ENCODE measurements around the gene CD79A.

CD79A gene

GRCh38 chr19:41876847-41877832, at the start of gene CD79A:
CD79A (plus strand) TSS chr19:41877279; CDS start chr19:41877305, 26 bp downstream.
- DNase-seq (ENCODE audit: low read depth in 3 of 3): no peak

GRCh38 chr19:41837981-41838708, 38.9 kb upstream of the CD79A start:
- DNase-seq (ENCODE audit: low read depth in 3 of 3): no peak

- no peak for DNase-seq (ENCODE audit: low read depth in 3 of 3)
Observed at GRCh38 chr19:41839211-41839610, 37.9 kb upstream of the CD79A start.

GRCh38 chr19:41843371-41843770, 33.7 kb upstream of the CD79A start:
- no peak for DNase-seq (ENCODE audit: low read depth in 3 of 3)

- DNase-seq (ENCODE audit: low read depth in 3 of 3): no peak
Observed at GRCh38 chr19:41844601-41845000, 32.5 kb upstream of the CD79A start, which contains the start of gene LYPD4. LYPD4 (minus strand) TSS chr19:41844683; CDS start chr19:41839285, 5,398 bp downstream.

- DNase-seq (ENCODE audit: low read depth in 3 of 3): no peak
Observed at GRCh38 chr19:41845001-41845050, 32.3 kb upstream of the CD79A start, which contains the start of gene DMRTC2. DMRTC2 (plus strand) TSS chr19:41845042; CDS start chr19:41847429, 2,387 bp downstream.

- no peak for DNase-seq (ENCODE audit: low read depth in 3 of 3)
Observed at GRCh38 chr19:41845051-41845590, 32.0 kb upstream of the CD79A start.

GRCh38 chr19:41847351-41848105, 29.6 kb upstream of the CD79A start:
- no peak for DNase-seq (ENCODE audit: low read depth in 3 of 3)

GRCh38 chr19:41848666-41849065, 28.4 kb upstream of the CD79A start:
- no peak for DNase-seq (ENCODE audit: low read depth in 3 of 3)

- no peak for DNase-seq (ENCODE audit: low read depth in 3 of 3)
Observed at GRCh38 chr19:41849067-41849466, 28.0 kb upstream of the CD79A start.

- no peak for DNase-seq (ENCODE audit: low read depth in 3 of 3)
Observed at GRCh38 chr19:41850381-41850780, 26.7 kb upstream of the CD79A start.

- no peak for DNase-seq (ENCODE audit: low read depth in 3 of 3)
Observed at GRCh38 chr19:41851456-41851855, 25.6 kb upstream of the CD79A start.

GRCh38 chr19:41853344-41853743, 23.7 kb upstream of the CD79A start:
- DNase-seq (ENCODE audit: low read depth in 3 of 3): no peak

GRCh38 chr19:41853768-41854167, 23.3 kb upstream of the CD79A start:
- DNase-seq (ENCODE audit: low read depth in 3 of 3): no peak

GRCh38 chr19:41859213-41859617, 17.9 kb upstream of the CD79A start:
- no peak for DNase-seq (ENCODE audit: low read depth in 3 of 3)

- DNase-seq (ENCODE audit: low read depth in 3 of 3): peak; percentile 97 to 98 (median 97)
Observed at GRCh38 chr19:41859618-41860418, 17.3 kb upstream of the CD79A start, which contains the start of gene RPS19. RPS19 (plus strand) TSS chr19:41860255; CDS start chr19:41860775, 520 bp downstream.

- DNase-seq (ENCODE audit: low read depth in 3 of 3): peak in 1 of 3 experiments; percentile 49
Observed at GRCh38 chr19:41860419-41861115, 16.5 kb upstream of the CD79A start.

- DNase-seq (ENCODE audit: low read depth in 3 of 3): no peak
Observed at GRCh38 chr19:41861116-41861768, 15.8 kb upstream of the CD79A start.

- DNase-seq (ENCODE audit: low read depth in 3 of 3): no peak
Observed at GRCh38 chr19:41861846-41862245, 15.2 kb upstream of the CD79A start.

GRCh38 chr19:41862445-41862986, 14.6 kb upstream of the CD79A start:
- DNase-seq (ENCODE audit: low read depth in 3 of 3): no peak
